Large intestine (tissue), 3 donors: ENCODE measurements around the gene BIRC6. TPM values are rescaled to one million over a fixed set of nuclear protein-coding genes. Genes with fewer than 3 reads are reported as not detected.

Source experiments
- DNase-seq, 2 donors: peaks; one replicate each; pipeline versions ENCODE4 v3.0.0 to v3.0.0-alpha.2; 2013
- H3K27ac ChIP-seq: one replicate; pipeline ENCODE4 v1.5.1; 2013; ENCODE audit warnings: low read length
- H3K27me3 ChIP-seq: 2 replicates; pipeline ENCODE4 v1.6.1; 2013; ENCODE audit warnings: low read length; ENCODE audit not compliant: control insufficient read depth, insufficient read depth
- H3K36me3 ChIP-seq: 2 replicates; pipeline ENCODE4 v1.6.1; 2013; ENCODE audit warnings: low read length; ENCODE audit not compliant: control insufficient read depth, insufficient read depth
- H3K4me1 ChIP-seq: one replicate; pipeline ENCODE4 v1.6.1; 2013; ENCODE audit warnings: low read length; ENCODE audit not compliant: control insufficient read depth, insufficient read depth
- H3K4me3 ChIP-seq: one replicate; pipeline ENCODE4 v1.5.1; 2013; ENCODE audit warnings: low read length
- H3K9me3 ChIP-seq: one replicate; pipeline ENCODE4 v1.6.1; 2013; ENCODE audit warnings: mild to moderate bottlenecking, low read depth, low read length, moderate library complexity; ENCODE audit not compliant: control insufficient read depth
- WGBS: methylation state at CpG from one replicate; pipeline ENCODE4 v1.1.5; 2013; ENCODE audit warnings: low lambda C conversion rate; ENCODE audit not compliant: insufficient coverage; 5-methylcytosine and 5-hydroxymethylcytosine counted together
- polyA plus RNA-seq: library from polyadenylated mRNA; unstranded; fragments of 120-200 nt; gene quantifications from one replicate; pipeline ENCODE4 v1.2.1, GENCODE V29; 2013

Gene BIRC6
- polyA plus RNA-seq, 1 donor = 50.7 TPM

DNA sequence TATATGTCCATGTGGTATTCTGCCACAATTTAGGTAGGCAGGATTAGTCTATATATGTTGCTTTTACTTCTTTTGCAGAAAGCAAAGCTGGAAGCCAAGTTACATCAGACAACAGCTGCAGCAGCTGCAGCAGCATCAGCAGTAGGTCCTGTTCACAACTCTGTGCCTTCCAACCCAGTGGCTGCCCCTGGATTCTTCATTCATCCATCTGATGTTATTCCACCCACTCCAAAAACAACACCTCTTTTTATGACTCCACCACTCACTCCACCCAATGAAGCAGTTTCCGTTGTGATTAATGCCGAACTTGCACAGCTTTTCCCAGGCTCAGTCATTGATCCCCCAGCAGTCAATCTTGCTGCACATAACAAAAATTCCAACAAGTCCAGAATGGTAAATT, 107.6 kb downstream of the BIRC6 start:
- Histone ChIP-seq H3K4me1 (no peaks in the 10 kb centered on the region), H3K4me3 (no peak overlapping the region), H3K27me3 (no peaks in the 10 kb centered on the region), H3K36me3 (peaks cover 42% of the 10 kb centered on the region), H3K27ac (no peak overlapping the region), H3K9me3 (no peaks in the 10 kb centered on the region)
- WGBS = 100% methylated on average over 2 of the region's 2 CpGs
- DNase-seq = no peak

DNA sequence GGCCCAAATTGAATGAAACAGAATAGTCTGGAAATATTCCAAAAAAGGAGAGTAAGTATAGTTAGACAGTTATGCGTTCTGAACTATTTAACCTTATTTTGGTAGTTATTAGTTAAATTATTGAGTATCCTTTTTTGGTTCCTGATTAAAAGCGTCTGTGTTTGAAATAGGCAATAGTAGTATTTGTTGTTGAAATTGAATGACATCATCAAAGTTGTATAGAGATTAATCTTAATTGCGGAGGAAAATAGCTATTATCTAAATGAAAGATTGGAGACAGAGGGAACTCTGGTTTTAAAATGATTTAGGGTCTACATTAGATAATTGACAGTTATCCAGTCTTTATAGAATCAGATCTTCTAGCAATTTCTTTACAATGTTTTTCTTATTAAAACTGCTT, 115.8 kb downstream of the BIRC6 start:
- no peak for DNase-seq
- WGBS = 50% methylated on average over 2 of the region's 3 CpGs
- H3K4me1 ChIP-seq = no peaks in the 10 kb centered on the region
- no peaks in the 10 kb centered on the region for H3K27me3 ChIP-seq
- no peak overlapping the region for H3K27ac ChIP-seq
- H3K4me3 ChIP-seq = no peak overlapping the region
- no peaks in the 10 kb centered on the region for H3K9me3 ChIP-seq
- H3K36me3 ChIP-seq = peaks cover 37% of the 10 kb centered on the region

- no peak overlapping the region for H3K4me3 ChIP-seq
- H3K27ac ChIP-seq = no peak overlapping the region
- no peaks in the 10 kb centered on the region for H3K4me1 ChIP-seq
- no peak for DNase-seq
- no peaks in the 10 kb centered on the region for H3K27me3 ChIP-seq
- 100% methylated on average over 3 of the region's 3 CpGs for WGBS
- H3K36me3 ChIP-seq = peaks cover 40% of the 10 kb centered on the region
- no peaks in the 10 kb centered on the region for H3K9me3 ChIP-seq
Observed at GRCh38 chr2:32474381-32474780, 117.6 kb downstream of the BIRC6 start.

DNA sequence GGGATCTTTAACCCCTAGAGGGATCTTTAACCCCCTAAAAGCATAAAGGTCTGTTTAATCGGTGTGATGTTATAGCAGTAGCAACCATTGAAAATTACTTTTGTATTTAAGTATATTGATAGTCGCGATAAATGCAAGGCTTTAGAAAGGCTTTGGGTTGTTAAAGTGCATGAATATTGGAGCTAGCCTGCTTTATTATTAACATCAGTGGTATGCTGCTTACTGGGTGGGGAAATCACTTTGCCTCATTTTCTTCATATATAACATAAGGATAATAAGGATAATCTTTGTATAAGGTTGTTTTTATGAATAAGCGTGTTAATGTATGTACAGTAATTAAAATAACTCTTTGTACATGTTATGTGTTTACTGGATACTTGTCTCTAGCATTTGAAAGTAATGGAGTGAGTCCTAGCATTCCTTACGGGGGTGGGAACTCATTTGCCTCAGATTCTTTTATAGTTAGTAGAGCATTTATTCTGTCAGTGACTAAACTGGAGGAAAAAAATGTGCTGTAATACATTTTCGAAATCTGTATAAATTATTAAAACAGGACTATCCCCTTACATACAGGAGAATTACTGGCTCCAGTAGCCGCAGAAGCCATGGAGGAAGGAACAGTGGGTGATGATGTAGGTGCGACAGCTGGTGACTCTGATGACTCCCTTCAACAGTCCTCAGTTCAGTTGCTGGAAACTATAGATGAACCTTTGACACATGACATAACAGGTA, 122.2 kb downstream of the BIRC6 start:
- Histone ChIP-seq H3K27me3 (no peaks in the 10 kb centered on the region), H3K36me3 (peaks cover 49% of the 10 kb centered on the region), H3K27ac (no peak overlapping the region), H3K4me1 (no peaks in the 10 kb centered on the region), H3K4me3 (no peak overlapping the region), H3K9me3 (no peaks in the 10 kb centered on the region)
- no peak for DNase-seq
- WGBS = 100% methylated on average over 3 of the region's 8 CpGs

- peaks cover 49% of the 10 kb centered on the region for H3K36me3 ChIP-seq
- DNase-seq = no peak
- H3K27ac ChIP-seq = no peak overlapping the region
- no peaks in the 10 kb centered on the region for H3K4me1 ChIP-seq
- 100% methylated on average over 3 of the region's 5 CpGs for WGBS
- no peaks in the 10 kb centered on the region for H3K27me3 ChIP-seq
- no peak overlapping the region for H3K4me3 ChIP-seq
- no peaks in the 10 kb centered on the region for H3K9me3 ChIP-seq
Observed at GRCh38 chr2:32479993-32480392, 123.2 kb downstream of the BIRC6 start.

GRCh38 chr2:32482471-32482870, 125.6 kb downstream of the BIRC6 start:
- no peaks in the 10 kb centered on the region for H3K4me1 ChIP-seq
- no peak overlapping the region for H3K27ac ChIP-seq
- no peak for DNase-seq
- H3K27me3 ChIP-seq = no peaks in the 10 kb centered on the region
- no CpG with 5 or more reads among the region's 4 CpGs for WGBS
- H3K36me3 ChIP-seq = peaks cover 61% of the 10 kb centered on the region
- H3K4me3 ChIP-seq = no peak overlapping the region
- H3K9me3 ChIP-seq = no peaks in the 10 kb centered on the region

DNA sequence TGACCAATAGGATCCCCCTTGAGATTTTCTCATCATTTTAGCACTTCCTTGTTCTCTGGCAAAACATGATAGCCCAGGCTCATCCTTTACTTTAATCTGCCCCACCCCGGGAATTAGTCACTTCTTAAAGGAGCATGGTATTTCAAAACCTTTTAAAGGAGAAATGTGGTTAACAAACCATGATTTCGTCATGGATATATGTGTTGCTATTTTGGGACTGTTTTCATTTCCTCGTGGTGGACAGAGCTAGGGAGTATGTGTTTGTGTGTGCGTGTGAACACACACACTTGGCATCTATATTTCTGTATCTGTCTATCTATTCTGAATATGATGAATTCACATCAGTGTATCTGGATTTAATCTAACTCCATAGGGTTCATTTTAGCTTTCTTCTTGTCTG, 128.1 kb downstream of the BIRC6 start:
- WGBS = no CpG with 5 or more reads among the region's 4 CpGs
- Histone ChIP-seq H3K36me3 (peaks cover 63% of the 10 kb centered on the region), H3K27me3 (no peaks in the 10 kb centered on the region), H3K9me3 (no peaks in the 10 kb centered on the region), H3K4me3 (no peak overlapping the region), H3K27ac (no peak overlapping the region), H3K4me1 (no peaks in the 10 kb centered on the region)
- no peak for DNase-seq

- no peaks in the 10 kb centered on the region for H3K9me3 ChIP-seq
- H3K4me1 ChIP-seq = no peaks in the 10 kb centered on the region
- no peak for DNase-seq
- WGBS = 100% methylated on average over 1 of the region's 3 CpGs
- H3K27ac ChIP-seq = no peak overlapping the region
- no peaks in the 10 kb centered on the region for H3K27me3 ChIP-seq
- H3K36me3 ChIP-seq = peaks cover 64% of the 10 kb centered on the region
- no peak overlapping the region for H3K4me3 ChIP-seq
Observed at GRCh38 chr2:32485399-32485798, 128.6 kb downstream of the BIRC6 start.

DNA sequence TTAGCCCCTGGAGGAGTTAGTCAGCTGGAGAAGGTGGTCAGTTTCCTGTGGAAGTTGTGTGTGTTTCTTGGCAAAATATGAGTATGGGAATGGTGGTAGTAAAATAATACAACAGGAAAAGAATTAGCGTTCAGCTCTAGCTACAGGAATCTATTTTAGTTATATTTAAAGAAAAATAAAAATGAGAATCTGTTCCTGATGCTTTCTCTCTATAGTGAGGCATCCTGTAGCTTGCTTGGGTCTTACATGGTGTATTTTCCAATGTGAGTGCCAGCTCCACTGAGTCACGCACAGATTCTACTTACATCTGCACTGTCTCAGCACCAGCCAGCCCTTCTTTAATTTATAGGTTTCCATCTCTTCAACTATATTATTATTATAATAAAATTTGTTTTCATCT, 132.2 kb downstream of the BIRC6 start:
- H3K27ac ChIP-seq = no peak overlapping the region
- no CpG with 5 or more reads among the region's 2 CpGs for WGBS
- no peak for DNase-seq
- no peaks in the 10 kb centered on the region for H3K9me3 ChIP-seq
- no peak overlapping the region for H3K4me3 ChIP-seq
- H3K36me3 ChIP-seq = peaks cover 44% of the 10 kb centered on the region
- H3K27me3 ChIP-seq = no peaks in the 10 kb centered on the region
- H3K4me1 ChIP-seq = no peaks in the 10 kb centered on the region

DNA sequence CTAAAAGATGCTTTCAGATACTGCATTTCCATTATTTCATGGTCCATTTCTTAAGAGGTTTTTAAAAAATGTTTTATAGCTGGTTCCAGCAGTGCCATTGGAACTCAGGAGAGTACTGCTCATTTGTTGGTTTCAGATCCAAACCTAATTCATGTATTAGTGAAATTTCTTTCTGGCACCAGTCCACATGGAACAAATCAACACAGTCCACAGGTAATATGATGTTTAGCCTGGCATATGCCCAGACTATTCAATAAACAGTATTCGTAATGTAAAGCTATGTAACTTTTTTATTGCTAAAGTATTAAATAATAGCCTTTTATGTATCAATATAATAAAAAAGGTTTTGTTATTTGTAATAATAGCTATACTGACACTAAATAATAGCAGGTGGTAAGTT, 134.5 kb downstream of the BIRC6 start:
- no peaks in the 10 kb centered on the region for H3K9me3 ChIP-seq
- peaks cover 37% of the 10 kb centered on the region for H3K36me3 ChIP-seq
- WGBS = no CpG with 5 or more reads among the region's 1 CpG

DNA sequence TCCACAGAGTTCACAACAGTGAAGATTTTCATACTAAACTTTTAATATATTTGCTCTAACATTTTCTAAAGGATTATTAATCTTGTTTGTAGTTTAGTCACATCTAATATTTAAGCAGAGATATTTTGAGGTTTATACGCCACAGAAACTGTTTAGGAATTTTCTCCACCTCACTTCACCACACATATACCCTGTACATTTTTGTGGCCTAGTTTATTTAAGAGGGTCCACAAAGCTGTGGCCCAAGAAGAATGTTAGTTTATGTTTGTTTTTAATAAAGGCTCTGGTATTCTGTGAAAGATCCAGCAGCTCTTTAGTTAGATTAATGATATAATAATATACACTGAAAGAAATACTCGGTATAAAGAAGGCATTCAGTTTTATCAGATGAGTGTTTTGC, 138.3 kb downstream of the BIRC6 start:
- H3K4me1 ChIP-seq = no peaks in the 10 kb centered on the region
- DNase-seq = no peak
- no peaks in the 10 kb centered on the region for H3K27me3 ChIP-seq
- no peak overlapping the region for H3K4me3 ChIP-seq
- 43% methylated on average over 1 of the region's 2 CpGs for WGBS
- no peak overlapping the region for H3K27ac ChIP-seq
- H3K36me3 ChIP-seq = peaks cover 39% of the 10 kb centered on the region
- no peaks in the 10 kb centered on the region for H3K9me3 ChIP-seq

More for the DNA sequence above, 134.5 kb downstream of the BIRC6 start:
- Histone ChIP-seq H3K4me3 (no peak overlapping the region), H3K4me1 (no peaks in the 10 kb centered on the region), H3K27me3 (no peaks in the 10 kb centered on the region), H3K27ac (no peak overlapping the region)
- DNase-seq = no peak
